H9 (cell line): Measurements from ENCODE around the gene TMEM270. TPM values are rescaled to one million over a fixed set of nuclear protein-coding genes. Genes with fewer than 3 reads are reported as not detected.

ENCODE experiments used
- DNase-seq: peaks from one replicate; pipeline ENCODE4 v3.0.0-alpha.2; 2017
- H2AFZ ChIP-seq: one replicate; pipeline ENCODE4 v1.6.1; 2013; ENCODE audit warnings: mild to moderate bottlenecking, low read length, control low read depth, moderate library complexity
- H2AK5ac ChIP-seq: 2 replicates; pipeline ENCODE4 v1.6.1; 2013; ENCODE audit warnings: low read length, control low read depth, mixed read lengths; ENCODE audit not compliant: insufficient read length
- H2BK120ac ChIP-seq: one replicate; pipeline ENCODE4 v1.6.1; 2013; ENCODE audit warnings: low read depth, mild to moderate bottlenecking, low read length, control low read depth, inconsistent platforms; ENCODE audit not compliant: poor library complexity, severe bottlenecking
- H2BK12ac ChIP-seq: 2 replicates; pipeline ENCODE4 v1.6.1; 2013; ENCODE audit warnings: low read length, control low read depth, mixed read lengths, low read depth; ENCODE audit not compliant: insufficient read length
- H2BK15ac ChIP-seq: 2 replicates; pipeline ENCODE4 v1.6.1; 2013; ENCODE audit warnings: low read depth, low read length, control low read depth
- H2BK20ac ChIP-seq: one replicate; pipeline ENCODE4 v1.6.1; 2013; ENCODE audit warnings: low read depth, mild to moderate bottlenecking, low read length, control low read depth, inconsistent platforms; ENCODE audit not compliant: poor library complexity, severe bottlenecking
- H2BK5ac ChIP-seq: 2 replicates; pipeline ENCODE4 v1.6.1; 2013; ENCODE audit warnings: low read length, control low read depth, mixed read lengths; ENCODE audit not compliant: insufficient read length
- H3K14ac ChIP-seq: 2 replicates; pipeline ENCODE4 v1.6.1; 2013; ENCODE audit warnings: low read length, control low read depth; ENCODE audit not compliant: insufficient read depth
- H3K18ac ChIP-seq: 2 replicates; pipeline ENCODE4 v1.6.1; 2013; ENCODE audit warnings: low read depth, mild to moderate bottlenecking, mixed read lengths, low read length, control low read depth; ENCODE audit not compliant: insufficient read length
- H3K23ac ChIP-seq: 2 replicates; pipeline ENCODE4 v1.6.1; 2013; ENCODE audit warnings: low read length, control low read depth, mixed read lengths, low read depth; ENCODE audit not compliant: insufficient read length
- H3K23me2 ChIP-seq: 2 replicates; pipeline ENCODE4 v1.6.1; 2013; ENCODE audit warnings: low read depth, mild to moderate bottlenecking, mixed read lengths, low read length, control low read depth; ENCODE audit not compliant: insufficient read length, poor library complexity, severe bottlenecking
- H3K27ac ChIP-seq: 2 replicates; pipeline ENCODE4 v1.5.1; 2013; ENCODE audit warnings: low read length, control low read depth, mixed read lengths, low read depth; ENCODE audit not compliant: insufficient read length
- H3K27me3 ChIP-seq: 2 replicates; pipeline ENCODE4 v1.6.1; 2013; ENCODE audit warnings: low read length, control low read depth, inconsistent platforms; ENCODE audit not compliant: insufficient read depth
- H3K4ac ChIP-seq: 2 replicates; pipeline ENCODE4 v1.6.1; 2013; ENCODE audit warnings: low read depth, mild to moderate bottlenecking, control low read depth, inconsistent platforms, low read length, moderate library complexity
- H3K4me1 ChIP-seq: 2 replicates; pipeline ENCODE4 v1.6.1; 2013; ENCODE audit warnings: low read length, control low read depth, inconsistent platforms; ENCODE audit not compliant: insufficient read depth
- H3K4me2 ChIP-seq: 2 replicates; pipeline ENCODE4 v1.6.1; 2013; ENCODE audit warnings: low read length, control low read depth, mixed read lengths; ENCODE audit not compliant: insufficient read length, insufficient read depth
- H3K56ac ChIP-seq: 2 replicates; pipeline ENCODE4 v1.6.1; 2013; ENCODE audit warnings: low read depth, mild to moderate bottlenecking, mixed read lengths, low read length, control low read depth; ENCODE audit not compliant: insufficient read length
- H3K79me1 ChIP-seq: 2 replicates; pipeline ENCODE4 v1.6.1; 2013; ENCODE audit warnings: low read depth, mild to moderate bottlenecking, moderate library complexity, low read length, control low read depth, inconsistent platforms; ENCODE audit not compliant: insufficient read depth, poor library complexity, severe bottlenecking
- H3K79me2 ChIP-seq: 2 replicates; pipeline ENCODE4 v1.6.1; 2013; ENCODE audit warnings: low read length, control low read depth, inconsistent platforms; ENCODE audit not compliant: insufficient read depth
- H3K9ac ChIP-seq: 2 replicates; pipeline ENCODE4 v1.6.1; 2013; ENCODE audit warnings: low read length, control low read depth, mixed read lengths; ENCODE audit not compliant: insufficient read length; ENCODE audit errors: extremely low read depth
- H3K9me3 ChIP-seq: one replicate; pipeline ENCODE4 v1.6.1; 2013; ENCODE audit warnings: low read depth, low read length, inconsistent platforms; ENCODE audit not compliant: control insufficient read depth
- H3T11ph ChIP-seq: one replicate; pipeline ENCODE4 v1.6.1; 2013; ENCODE audit warnings: mild to moderate bottlenecking, low read length, control low read depth, inconsistent platforms
- H4K20me1 ChIP-seq: one replicate; pipeline ENCODE4 v1.6.1; 2013; ENCODE audit not compliant: control insufficient read depth, insufficient read length, insufficient read depth
- H4K5ac ChIP-seq: 2 replicates; pipeline ENCODE4 v1.6.1; 2013; ENCODE audit warnings: low read depth, mild to moderate bottlenecking, mixed read lengths, low read length, control low read depth; ENCODE audit not compliant: insufficient read length
- H4K8ac ChIP-seq: replicated peaks from 2 replicates; pipeline ENCODE4 v1.6.1; 2013; ENCODE audit warnings: low read length, control low read depth, mixed read lengths, low read depth; ENCODE audit not compliant: insufficient read length
- H4K91ac ChIP-seq: 2 replicates; pipeline ENCODE4 v1.6.1; 2013; ENCODE audit warnings: low read depth, mild to moderate bottlenecking, moderate library complexity, mixed read lengths, low read length, control low read depth; ENCODE audit not compliant: insufficient read length
- H3K27ac Mint-ChIP-seq, 3 experiments: 2 replicates in 2 of 3; 3 replicates in 1 of 3; pipeline ENCODE4 v1.8.0; 2020 to 2021; ENCODE audit warnings: mixed read lengths in 3 of 3, mild to moderate bottlenecking in 1 of 3, moderate library complexity in 1 of 3
- H3K27me3 Mint-ChIP-seq: 2 replicates; pipeline ENCODE4 v1.8.0; 2021; ENCODE audit warnings: low read depth, mild to moderate bottlenecking, moderate library complexity, mixed read lengths
- H3K36me3 Mint-ChIP-seq, 3 experiments: 2 replicates in 2 of 3; 3 replicates in 1 of 3; pipeline ENCODE4 v1.8.0; 2020 to 2021; ENCODE audit warnings: low read depth in 3 of 3, mixed read lengths in 3 of 3; ENCODE audit not compliant: insufficient read depth in 1 of 3
- H3K4me1 Mint-ChIP-seq, 2 experiments: 2 replicates each; pipeline ENCODE4 v1.8.0; 2020; ENCODE audit warnings: mixed read lengths in 2 of 2
- H3K4me3 Mint-ChIP-seq, 2 experiments: 2 replicates in 1 of 2; 3 replicates in 1 of 2; pipeline ENCODE4 v1.8.0; 2020 to 2021; ENCODE audit warnings: mild to moderate bottlenecking in 2 of 2, mixed read lengths in 2 of 2, moderate library complexity in 1 of 2
- H3K9me3 Mint-ChIP-seq, 2 experiments: 2 replicates in 1 of 2; 3 replicates in 1 of 2; pipeline ENCODE4 v1.8.0; 2020; ENCODE audit warnings: mild to moderate bottlenecking in 2 of 2, mixed read lengths in 2 of 2, moderate library complexity in 1 of 2
- CTCF ChIP-seq: fragments of 200-600 bp; sonication (generic); conservative IDR thresholded peaks from 3 replicates; pipeline ENCODE4 v1.8.0; 2021; ENCODE audit warnings: antibody characterized with exemption, mild to moderate bottlenecking
- WGBS: extraction: QIAGEN DNeasy Blood & Tissue Kit; methylation state at CpG from one replicate; pipeline ENCODE4 v1.1.7; 2013; ENCODE audit warnings: missing lambda C conversion rate, low lambda C conversion rate, mixed read lengths; ENCODE audit not compliant: insufficient read length; ENCODE audit errors: extremely low coverage; 5-methylcytosine and 5-hydroxymethylcytosine counted together
- total RNA-seq: library from RNA; stranded (reverse); gene quantifications from 2 replicates; pipeline ENCODE4 v1.2.1, GENCODE V29; 2021

The TMEM270 gene
- total RNA-seq, 1 experiment from 2014 or later, result not detected

- H2BK12ac ChIP-seq, result no peak overlapping the region
- no peak overlapping the region for H3K18ac ChIP-seq
- no peak overlapping the region for H3K23ac ChIP-seq
- H3K9me3 Mint-ChIP-seq, result peaks cover 0 to 3% of the 10 kb centered on the region in 2 experiments; a peak in 1 of 5 replicates
- no peak overlapping the region for H3K4me3 Mint-ChIP-seq
- H3K27ac ChIP-seq, result no peak overlapping the region
- H3K79me2 ChIP-seq, result no peaks in the 10 kb centered on the region
- no peak overlapping the region for H2BK5ac ChIP-seq
- H2AK5ac ChIP-seq, result no peak overlapping the region
- H2BK15ac ChIP-seq, result no peak overlapping the region
- H3K9me3 ChIP-seq, result no peaks in the 10 kb centered on the region
- H3K79me1 ChIP-seq, result no peaks in the 10 kb centered on the region
- no peaks in the 10 kb centered on the region for H4K20me1 ChIP-seq
- H2BK120ac ChIP-seq, result no peak overlapping the region
- H3K4ac ChIP-seq, result no peak overlapping the region
- H3K23me2 ChIP-seq, result no peaks in the 10 kb centered on the region
- no peaks in the 10 kb centered on the region for H3K27me3 ChIP-seq
- H3K27me3 Mint-ChIP-seq, result peaks cover 6% of the 10 kb centered on the region
- no CpG with 5 or more reads among the region's 3 CpGs for WGBS
- no peak for TF ChIP-seq CTCF
- peaks cover 2% of the 10 kb centered on the region; the same call in 1 of the 2 replicates for H3K4me1 ChIP-seq
- H4K8ac ChIP-seq, result no peak overlapping the region
- no peak overlapping the region for H3K56ac ChIP-seq
- no peak overlapping the region for H3T11ph ChIP-seq
- no peak overlapping the region for H3K27ac Mint-ChIP-seq
- no peak overlapping the region for H3K4me2 ChIP-seq
- no peak overlapping the region for H4K5ac ChIP-seq
- no peak for DNase-seq
- H3K14ac ChIP-seq, result no peak overlapping the region
- H2BK20ac ChIP-seq, result no peak overlapping the region
- peaks cover 2 to 11% of the 10 kb centered on the region in 2 experiments for H3K4me1 Mint-ChIP-seq
- no peaks in the 10 kb centered on the region for H3K36me3 Mint-ChIP-seq
- H2AFZ ChIP-seq, result no peak overlapping the region
- no peak overlapping the region for H3K9ac ChIP-seq
- H4K91ac ChIP-seq, result no peak overlapping the region
These were observed 48.0 kb upstream of the TMEM270 start for GRCh38 chr7:73812996-73813395.
